GM19328 (cell line): ENCODE measurements around the gene DEFB110.

Experiments
- ATAC-seq: cut with Tn5 transposase; IDR thresholded peaks from one replicate; pipeline ENCODE4 v1.9.1; 2021; ENCODE audit warnings: mild to moderate bottlenecking, moderate library complexity; ENCODE audit not compliant: unreplicated experiment

DEFB110 gene

GRCh38 chr6:50021894-50022293 lies at the start of gene DEFB110:
Gene DEFB110, minus strand, starts transcription at chr6:50021994. Its CDS starts 59 bp downstream, at chr6:50021935.
- no peak for ATAC-seq

DNA sequence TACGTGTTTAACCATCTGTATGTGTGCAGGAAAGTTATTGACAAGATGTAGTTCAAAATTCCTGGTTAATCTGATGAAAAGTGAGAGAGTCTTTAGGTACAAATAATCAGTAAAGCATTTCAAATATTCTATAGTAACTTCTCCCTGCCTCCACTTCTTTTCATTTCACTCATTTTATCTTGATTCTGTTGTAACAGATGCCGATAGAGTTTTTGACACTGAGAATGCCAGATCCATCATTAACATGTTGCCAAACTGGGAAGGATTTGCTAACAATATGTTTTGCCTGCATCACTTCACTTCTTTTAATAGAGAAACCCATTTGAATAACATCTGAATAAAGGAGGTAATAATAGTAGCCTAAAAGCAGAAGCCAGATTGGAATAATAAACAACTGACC lies 48.3 kb upstream of the DEFB110 start:
- no peak for ATAC-seq

DNA sequence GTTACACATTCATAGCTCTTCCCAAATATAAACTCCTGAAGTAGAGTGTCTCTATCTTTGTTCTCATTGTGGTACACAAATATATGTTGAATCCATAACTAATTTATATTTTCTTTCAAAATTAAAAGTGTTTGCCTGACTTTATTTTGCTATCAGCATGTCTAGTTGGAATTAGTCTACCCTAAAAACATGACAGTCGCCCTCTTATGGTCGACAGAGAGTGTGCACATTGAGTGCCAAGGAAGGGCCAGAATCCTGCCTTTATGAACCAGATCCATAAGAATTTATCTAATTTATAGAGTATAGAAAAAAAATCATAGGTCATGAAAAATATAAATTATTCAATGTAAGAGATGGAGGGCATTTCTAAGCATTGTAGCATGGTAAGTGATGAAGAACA lies 40.3 kb upstream of the DEFB110 start:
- ATAC-seq: no peak

DNA sequence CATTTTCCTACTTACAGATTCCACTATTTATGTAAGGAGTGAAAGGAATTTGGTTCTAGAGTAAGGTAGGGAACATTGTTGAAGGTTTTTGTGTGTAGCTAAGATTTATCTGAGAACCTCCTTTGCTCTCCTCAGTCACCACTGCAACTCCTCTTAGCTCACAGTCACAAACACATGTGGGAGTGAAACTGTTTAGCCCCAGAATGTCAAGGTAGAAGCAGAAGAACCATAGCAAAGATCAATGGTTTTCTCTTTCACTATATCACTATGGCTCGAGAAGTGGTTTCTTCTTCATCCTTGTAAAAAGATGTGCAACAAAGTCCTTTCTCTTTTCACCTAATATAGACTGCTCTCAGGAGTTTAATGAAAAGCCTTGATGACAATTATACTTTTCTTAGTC lies 34.4 kb upstream of the DEFB110 start:
- ATAC-seq: no peak

DNA sequence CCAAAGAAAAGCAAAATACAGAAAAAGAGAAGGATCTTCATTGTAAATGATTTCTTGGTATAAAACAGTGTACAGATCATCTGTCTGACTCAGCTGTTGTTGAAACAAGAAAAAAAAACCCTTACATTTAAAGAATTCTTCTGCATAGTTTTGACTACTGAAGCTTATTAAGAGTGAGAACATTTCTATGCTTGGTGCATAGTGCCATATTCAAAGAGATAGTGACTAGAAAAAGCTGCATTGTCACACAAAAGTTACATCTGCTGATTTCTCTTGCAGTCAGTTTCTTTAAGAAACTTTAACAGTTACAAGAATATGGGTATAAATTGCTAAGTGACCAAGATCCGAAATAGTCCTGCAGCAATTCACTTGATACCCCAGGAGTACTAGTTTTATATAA lies 28.0 kb upstream of the DEFB110 start, which contains the start of gene DEFB112:
Gene DEFB112, minus strand, starts transcription at position 101 of the 400 bp plus-strand sequence. Its CDS starts 60 bp downstream, at position 41.
- ATAC-seq: no peak

GRCh38 chr6:50047026-50047425 lies 25.2 kb upstream of the DEFB110 start:
- no peak for ATAC-seq

DNA sequence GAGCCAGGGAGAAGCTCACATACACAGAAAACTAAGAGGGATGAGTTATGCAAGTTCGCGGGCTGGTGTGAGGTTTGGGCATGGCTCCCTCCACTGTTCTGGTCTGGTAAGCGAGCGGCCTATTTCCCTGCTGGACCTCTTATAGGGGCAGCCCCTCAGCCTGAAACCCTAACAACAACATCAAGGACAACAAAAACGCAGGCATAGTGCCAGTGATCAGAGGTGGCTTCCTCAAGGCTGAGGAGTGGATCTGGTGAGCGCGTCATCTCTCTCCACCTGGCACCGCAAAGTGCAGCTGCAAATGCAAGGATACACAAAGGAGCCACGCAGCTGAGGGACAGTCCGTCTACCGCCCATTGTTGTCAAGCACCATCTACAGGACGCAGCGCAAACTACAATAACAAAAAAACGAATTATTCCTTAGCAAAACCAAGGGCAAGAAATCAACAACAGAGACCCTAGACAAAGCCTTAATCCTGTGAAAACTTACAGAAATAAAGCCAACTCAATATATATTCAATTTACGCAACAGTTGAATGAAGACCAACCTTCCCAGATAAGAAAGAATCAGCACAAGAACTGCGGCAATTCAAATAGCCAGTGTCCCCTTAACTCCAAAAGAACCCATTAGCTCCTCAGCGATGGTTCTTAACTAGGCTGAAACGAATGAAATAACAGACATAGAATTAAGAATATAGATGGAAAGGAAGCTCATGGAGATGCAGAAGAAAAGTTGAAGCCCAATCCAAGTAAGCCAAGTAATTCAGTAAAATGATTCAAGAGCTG lies 9.2 kb upstream of the DEFB110 start:
- ATAC-seq: peak; percentile 82

DNA sequence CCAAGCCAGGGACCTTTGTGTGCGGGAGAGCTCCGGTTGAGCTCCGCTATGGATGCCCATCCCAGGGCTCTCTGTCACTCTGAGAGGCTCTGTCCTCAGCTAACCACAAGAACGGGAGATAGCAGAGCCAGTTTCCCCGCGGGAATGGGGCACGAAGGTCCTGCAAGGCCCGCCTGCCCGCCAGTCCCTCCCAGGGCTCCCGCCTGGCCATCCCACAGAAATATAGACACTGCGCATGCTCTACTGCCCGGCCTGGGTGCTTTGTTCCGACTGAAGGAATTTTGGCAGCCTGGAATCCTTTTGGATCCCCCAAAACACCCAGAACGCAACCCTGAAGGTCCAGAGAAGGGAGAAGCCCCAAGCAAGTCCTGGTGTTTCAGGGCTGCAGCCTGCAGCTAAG lies 8.6 kb upstream of the DEFB110 start:
- no peak for ATAC-seq

DNA sequence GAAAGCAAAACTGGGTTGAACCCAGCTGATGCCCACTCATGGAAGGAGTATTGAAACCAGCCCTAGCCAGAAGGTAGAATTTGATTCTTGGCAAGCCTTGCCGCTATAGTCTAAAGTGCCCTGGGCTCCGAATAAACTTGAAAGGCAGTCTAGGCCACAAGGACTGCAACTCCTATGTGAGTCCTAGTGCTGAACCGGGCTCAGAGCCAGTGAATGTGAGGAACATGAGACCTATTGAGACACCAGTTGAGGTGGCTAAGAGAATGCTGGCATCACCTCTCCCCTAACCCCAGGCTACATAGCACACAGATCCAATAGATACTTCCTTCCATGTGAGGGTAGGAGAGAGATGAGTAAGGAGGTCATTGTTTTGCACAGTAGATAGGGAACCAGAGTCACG lies 3.5 kb upstream of the DEFB110 start:
- ATAC-seq: no peak

DNA sequence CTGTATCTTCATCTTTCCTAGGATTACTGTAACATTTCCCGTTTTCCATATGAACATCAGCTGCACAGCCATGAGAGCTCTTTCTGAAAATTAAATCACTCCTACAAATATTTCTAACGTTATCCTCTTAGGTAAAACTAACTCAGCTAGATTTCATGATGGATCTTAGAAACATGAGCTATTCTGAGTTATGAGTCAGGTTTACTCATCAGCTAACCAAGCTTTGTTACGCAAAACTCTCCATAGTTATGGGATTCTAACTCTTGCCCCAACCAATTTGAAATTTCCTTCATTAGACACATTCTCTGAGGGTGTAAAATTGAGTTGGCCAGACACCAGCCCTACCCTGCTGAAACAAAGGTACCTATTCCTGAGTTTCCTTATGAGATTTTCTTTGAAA lies 14.0 kb downstream of the DEFB110 start:
- no peak for ATAC-seq

- no peak for ATAC-seq
These were observed 18.7 kb downstream of the DEFB110 start for GRCh38 chr6:50003139-50003538.

DNA sequence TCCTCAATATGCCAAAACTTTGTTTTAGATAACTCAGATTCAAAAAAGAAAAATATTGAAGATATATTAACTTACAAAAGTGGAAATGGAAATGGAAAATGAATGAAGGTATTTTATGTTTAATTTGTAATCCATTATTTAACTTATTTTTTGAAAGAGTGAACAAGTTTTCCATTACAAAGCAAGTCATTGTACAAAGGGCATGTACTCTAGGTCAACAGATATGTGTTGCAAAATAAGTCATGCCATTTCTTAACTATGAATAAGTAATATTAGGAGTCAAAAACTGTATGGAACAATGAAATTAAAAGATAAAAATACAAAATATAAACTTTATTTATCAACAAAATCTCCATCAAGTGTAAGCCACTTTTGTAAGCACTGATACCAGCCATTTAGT lies 26.5 kb downstream of the DEFB110 start:
- ATAC-seq: no peak

DNA sequence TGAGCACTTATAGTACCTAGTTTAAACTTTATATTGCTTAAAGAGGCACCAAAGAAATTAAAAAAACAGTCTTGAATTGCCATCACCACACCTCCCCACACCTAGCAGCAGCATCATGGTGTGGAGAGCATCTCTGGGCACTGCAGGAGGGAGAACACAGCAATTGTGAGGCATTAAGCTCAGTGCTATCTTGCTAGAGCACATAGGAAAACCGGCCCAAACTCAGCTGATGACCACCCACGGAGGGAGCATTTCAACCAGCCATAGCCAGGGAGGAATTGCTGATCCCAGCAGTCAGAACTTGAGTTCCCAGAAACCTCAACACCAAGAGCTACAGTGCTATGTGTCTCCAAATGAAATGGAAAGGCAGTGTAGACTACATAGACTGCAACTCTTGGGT lies 32.9 kb downstream of the DEFB110 start:
- ATAC-seq: no peak

DNA sequence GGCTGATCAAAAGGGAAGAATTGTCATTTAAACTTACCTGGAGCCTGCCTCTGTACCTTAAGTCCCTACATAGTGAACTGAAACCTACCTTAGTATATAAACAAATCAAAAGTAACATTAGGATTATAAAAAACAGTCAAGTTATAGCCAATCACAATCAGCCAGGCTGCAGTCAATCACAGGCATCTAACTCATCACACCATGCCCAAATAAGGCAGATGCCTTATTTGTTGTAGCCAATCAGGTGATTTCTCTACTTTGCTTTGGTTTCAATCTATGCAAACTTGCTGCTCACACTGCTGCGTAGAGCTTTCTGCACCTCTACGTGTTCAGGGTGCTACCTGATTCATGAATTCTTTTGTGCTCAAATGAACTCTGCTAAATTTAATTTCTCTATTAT lies 34.0 kb downstream of the DEFB110 start:
- no peak for ATAC-seq

GRCh38 chr6:49986551-49986950 lies 35.2 kb downstream of the DEFB110 start:
- ATAC-seq: no peak

DNA sequence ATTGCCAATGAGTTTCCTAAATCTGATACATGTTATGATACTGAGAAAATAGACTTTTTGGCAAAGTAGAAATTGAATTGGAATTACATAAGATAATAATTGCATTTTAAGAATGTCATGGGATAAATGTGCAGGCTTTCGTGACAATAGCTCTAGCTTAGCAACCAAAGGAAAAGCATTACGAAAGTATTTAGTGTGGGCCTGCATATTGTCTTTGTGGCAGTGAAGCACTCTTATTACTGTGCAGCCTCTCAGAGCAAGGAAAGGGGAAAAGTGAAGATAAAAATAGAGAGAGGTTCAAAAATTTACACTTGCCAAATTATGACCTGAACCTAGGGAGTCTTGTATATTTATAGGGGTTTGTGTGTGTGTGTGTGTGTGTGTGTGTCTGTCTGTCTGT lies 39.7 kb downstream of the DEFB110 start:
- ATAC-seq: no peak

GRCh38 chr6:49980898-49981297 lies 40.9 kb downstream of the DEFB110 start:
- peak; percentile 46 for ATAC-seq

DNA sequence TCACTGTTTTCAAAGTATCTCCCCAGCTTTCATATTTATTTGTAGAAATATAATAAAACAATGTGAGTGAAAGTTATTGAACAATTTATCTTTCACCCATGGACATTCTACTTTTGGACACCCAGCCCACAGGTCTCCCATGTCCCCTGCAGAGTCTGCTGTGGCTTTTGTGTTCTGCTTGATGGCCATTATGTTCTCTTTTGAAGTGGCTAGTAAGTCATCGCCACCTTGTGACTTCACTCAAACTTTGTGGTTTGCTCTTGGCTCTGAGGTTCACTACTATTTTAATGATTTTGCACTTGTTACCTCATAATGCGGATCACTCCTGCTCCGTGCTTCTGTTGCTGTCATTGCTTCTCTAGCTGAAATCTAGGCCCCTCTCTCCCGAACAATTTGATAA lies 42.2 kb downstream of the DEFB110 start:
- ATAC-seq: peak; percentile 35

- no peak for ATAC-seq
These were observed 43.2 kb downstream of the DEFB110 start for GRCh38 chr6:49978332-49979226.

DNA sequence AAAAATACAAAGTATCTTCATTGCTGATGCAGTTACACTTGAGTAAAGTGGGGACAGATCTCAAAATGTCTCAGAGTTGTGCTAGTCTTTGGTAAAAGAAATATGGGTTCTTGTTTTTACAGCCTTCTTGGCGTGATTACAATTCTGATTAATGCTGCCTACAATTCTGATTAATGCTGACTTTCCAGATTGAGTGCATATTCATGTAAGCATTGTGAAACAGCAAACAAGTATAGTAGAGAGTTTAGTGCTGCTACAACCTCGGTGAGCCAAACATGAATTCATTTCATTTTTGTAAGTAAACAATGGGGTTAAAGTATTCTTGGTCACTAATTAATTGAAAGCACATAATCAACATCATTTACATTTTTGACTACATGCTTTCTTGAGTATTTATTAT lies 52.2 kb downstream of the DEFB110 start, which contains the start of gene DEFB113:
Gene DEFB113, minus strand, starts transcription at position 21 of the 400 bp plus-strand sequence. Its CDS starts 0 bp downstream, at position 21.
- no peak for ATAC-seq
